PC-3 (cell line): Measurements from ENCODE around the gene STIM1. TPM values are rescaled to one million over a fixed set of nuclear protein-coding genes. Genes with fewer than 3 reads are reported as not detected.

Experiments used
- ATAC-seq: fragments of 200-7000 bp; cut with Tn5 transposase; 2 replicates; pipeline ENCODE4 v1.9.1; 2020; ENCODE audit warnings: mild to moderate bottlenecking, moderate library complexity
- BruUV-seq: library from RNA; stranded (reverse); fragments of 400-500 nt; replicated peaks from 2 replicates; lab custom pipeline; 2021; lab: Mats Ljungman, UMichigan
- CTCF ChIA-PET: fragments of 300-600 bp; sonication (Branson Sonifier 250); formaldehyde crosslinking; loops from one replicate; lab custom pipeline; 2022; ENCODE audit warnings: antibody characterized with exemption; lab: Charles Lee
- POLR2A ChIA-PET: fragments of 300-600 bp; sonication (Branson Sonifier 250); formaldehyde crosslinking; loops from one replicate; lab custom pipeline; 2022; ENCODE audit warnings: antibody characterized with exemption; ENCODE audit not compliant: unreplicated experiment; lab: Charles Lee
- DNase-seq: peaks from one replicate; pipeline ENCODE4 v3.0.0-alpha.2; 2015
- H2AFZ ChIP-seq: fragments of 300-600 bp; sonication (generic); 2 replicates; pipeline ENCODE4 v1.6.0; 2016; ENCODE audit warnings: antibody characterized with exemption, low read length
- H3F3A ChIP-seq: fragments of 300-600 bp; sonication (generic); one replicate; pipeline ENCODE4 v1.6.0; 2017; ENCODE audit warnings: antibody characterized with exemption, low read length, control low read depth, mild to moderate bottlenecking; ENCODE audit not compliant: unreplicated experiment
- H3K27ac ChIP-seq: fragments of 300-600 bp; sonication (generic); 2 replicates; pipeline ENCODE4 v1.5.1; 2016; ENCODE audit warnings: mild to moderate bottlenecking, low read length
- H3K27me3 ChIP-seq: fragments of 300-600 bp; sonication (generic); 2 replicates; pipeline ENCODE4 v1.6.1; 2016; ENCODE audit warnings: low read length, mixed read lengths
- H3K36me3 ChIP-seq: fragments of 300-600 bp; sonication (generic); 2 replicates; pipeline ENCODE4 v1.6.1; 2016; ENCODE audit warnings: low read depth, mixed run types, low read length, mixed read lengths
- H3K4me1 ChIP-seq: fragments of 300-600 bp; sonication (generic); 2 replicates; pipeline ENCODE4 v1.5.1; 2016; ENCODE audit warnings: low read length; ENCODE audit not compliant: insufficient read depth
- H3K4me2 ChIP-seq: fragments of 300-600 bp; sonication (generic); 2 replicates; pipeline ENCODE4 v1.6.0; 2016; ENCODE audit warnings: low read length
- H3K4me3 ChIP-seq: fragments of 300-600 bp; sonication (generic); 2 replicates; pipeline ENCODE4 v1.5.1; 2016; ENCODE audit warnings: mild to moderate bottlenecking, low read length, mixed read lengths
- H3K79me2 ChIP-seq: fragments of 300-600 bp; sonication (generic); 2 replicates; pipeline ENCODE4 v1.6.1; 2017; ENCODE audit warnings: low read length, mixed read lengths
- H3K9ac ChIP-seq: fragments of 300-600 bp; sonication (generic); 2 replicates; pipeline ENCODE4 v1.6.0; 2016; ENCODE audit warnings: mild to moderate bottlenecking, low read length
- H3K9me2 ChIP-seq: fragments of 300-600 bp; sonication (generic); replicated peaks from 2 replicates; pipeline ENCODE4 v1.6.1; 2016; ENCODE audit warnings: mixed run types, low read length, mixed read lengths
- H3K9me3 ChIP-seq: fragments of 300-600 bp; sonication (generic); 2 replicates; pipeline ENCODE4 v1.6.1; 2016; ENCODE audit warnings: low read length, mixed read lengths
- H4K20me1 ChIP-seq: fragments of 300-600 bp; sonication (generic); 2 replicates; pipeline ENCODE4 v1.6.1; 2016; ENCODE audit warnings: low read length, mixed read lengths
- CTCF ChIP-seq: fragments of 300-600 bp; sonication (generic); conservative IDR thresholded peaks from 2 replicates; pipeline ENCODE4 v1.5.1; 2017; ENCODE audit warnings: antibody characterized with exemption, low read depth, mild to moderate bottlenecking, low read length
- EZH2 ChIP-seq: fragments of 300-600 bp; sonication (generic); IDR thresholded peaks from one replicate; pipeline ENCODE4 v1.6.1; 2017; ENCODE audit warnings: antibody characterized with exemption, mild to moderate bottlenecking, low read length; ENCODE audit not compliant: unreplicated experiment
- EZH2phosphoT487 ChIP-seq: fragments of 300-600 bp; sonication (generic); IDR thresholded peaks from 2 replicates; pipeline ENCODE4 v1.6.1; 2018; ENCODE audit warnings: mild to moderate bottlenecking, antibody characterized with exemption, low read length, borderline replicate concordance
- intact Hi-C: fragments of 100-400 bp; cut with micrococcal nuclease; formaldehyde crosslinking; loops from 2 replicates; pipeline ENCODE4 v1.9.0; 2023
- total RNA-seq: library from RNA; depleted of rRNA; stranded (reverse); fragments of >200 nt; gene quantifications from 2 replicates; pipeline ENCODE4 v1.2.3, GENCODE V29; 2014

The STIM1 gene
- total RNA-seq, 1 experiment from 2014 or later: 22.8 TPM

GRCh38 chr11:4054643-4055042 lies 199.2 kb downstream of the STIM1 start:
- Histone ChIP-seq H4K20me1 (no peaks in the 10 kb centered on the region), H3K9ac (no peak overlapping the region), H3K4me1 (no peaks in the 10 kb centered on the region), H3K27ac (no peak overlapping the region), H3K9me3 (no peaks in the 10 kb centered on the region), H3K4me3 (no peak overlapping the region), H3K27me3 (no peaks in the 10 kb centered on the region), H3K9me2 (no peaks in the 10 kb centered on the region), H2AFZ (no peak overlapping the region), H3K36me3 (no peaks in the 10 kb centered on the region), H3F3A (no peaks in the 10 kb centered on the region), H3K79me2 (no peaks in the 10 kb centered on the region), H3K4me2 (no peak overlapping the region)
- no TSS peak for BruUV-seq
- no peak for ATAC-seq
- DNase-seq: no peak
- ChIA-PET CTCF (no interaction called here), POLR2A (no interaction called here)
- intact Hi-C loops: no loop called here
- TF ChIP-seq CTCF (no peak), EZH2phosphoT487 (no peak), EZH2 (no peak)

DNA sequence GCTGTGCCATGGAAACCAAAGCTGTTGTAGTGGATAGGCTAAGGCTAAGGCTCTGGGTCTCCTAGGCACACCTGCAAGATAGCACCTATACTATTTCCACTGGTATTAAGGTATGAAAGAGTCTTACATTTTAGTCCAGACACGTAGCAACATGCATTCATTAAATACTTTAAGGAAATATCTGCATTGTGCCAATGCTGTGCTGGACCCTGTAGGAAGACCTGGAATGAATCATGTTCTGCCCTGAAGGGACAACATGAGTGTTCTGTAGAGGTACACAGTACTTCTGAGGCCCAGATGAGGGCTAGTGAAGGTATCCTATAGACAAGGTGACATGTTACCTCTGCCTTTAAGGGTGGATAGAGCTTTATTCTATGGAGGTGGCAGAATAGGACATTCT lies 204.0 kb downstream of the STIM1 start:
- no peak overlapping the region for H3K27ac ChIP-seq
- no peaks in the 10 kb centered on the region for H3K27me3 ChIP-seq
- no peaks in the 10 kb centered on the region for H3F3A ChIP-seq
- H3K36me3 ChIP-seq: no peaks in the 10 kb centered on the region
- intact Hi-C loops: no loop called here
- H3K4me3 ChIP-seq: no peak overlapping the region
- TF ChIP-seq CTCF (no peak), EZH2 (no peak), EZH2phosphoT487 (no peak)
- H3K4me2 ChIP-seq: no peak overlapping the region
- H3K79me2 ChIP-seq: no peaks in the 10 kb centered on the region
- ChIA-PET POLR2A (no interaction called here), CTCF (interaction anchor here (1.0 kb wide), 1 partner anchor 210 kb away, joined by 3 read pairs; no protein-coding TSS in a partner anchor)
- DNase-seq (no peak), ATAC-seq (no peak)
- H3K9me3 ChIP-seq: no peaks in the 10 kb centered on the region
- no peaks in the 10 kb centered on the region for H4K20me1 ChIP-seq
- H3K9me2 ChIP-seq: no peaks in the 10 kb centered on the region
- no peak overlapping the region for H2AFZ ChIP-seq
- H3K4me1 ChIP-seq: peaks cover 17% of the 10 kb centered on the region
- no peak overlapping the region for H3K9ac ChIP-seq
- BruUV-seq: no TSS peak

- H3K27me3 ChIP-seq: no peaks in the 10 kb centered on the region
- ChIA-PET POLR2A (no interaction called here), CTCF (no interaction called here)
- no peaks in the 10 kb centered on the region for H3K36me3 ChIP-seq
- no peaks in the 10 kb centered on the region for H3F3A ChIP-seq
- H3K9me2 ChIP-seq: no peaks in the 10 kb centered on the region
- no peak overlapping the region for H3K27ac ChIP-seq
- ATAC-seq (no peak), DNase-seq (no peak)
- no peaks in the 10 kb centered on the region for H4K20me1 ChIP-seq
- H3K4me1 ChIP-seq: peaks cover 17% of the 10 kb centered on the region
- no peak overlapping the region for H2AFZ ChIP-seq
- no TSS peak for BruUV-seq
- H3K9me3 ChIP-seq: no peaks in the 10 kb centered on the region
- H3K4me2 ChIP-seq: no peak overlapping the region
- H3K4me3 ChIP-seq: no peak overlapping the region
- TF ChIP-seq CTCF: no peak
- no peak for TF ChIP-seq EZH2
- TF ChIP-seq EZH2phosphoT487: no peak
- H3K9ac ChIP-seq: no peak overlapping the region
- intact Hi-C loops: loop anchor here (5.0 kb wide), 1 partner anchor 153 kb away; no protein-coding TSS in a partner anchor
- no peaks in the 10 kb centered on the region for H3K79me2 ChIP-seq
These were observed 204.9 kb downstream of the STIM1 start for GRCh38 chr11:4060182-4060923.
